Inflammatory macrophage treated with lipopolysaccharide for 4 hours (primary cell): ENCODE data around the gene DDX42.
A peak's percentile ranks its signal among the peaks of the same experiment; 100 is the strongest.
"Not testable (repeated sequence)": the region's sequence is repeated elsewhere in the genome, so short reads cannot be mapped to it uniquely, and the experiment has no call there.

Experiments used
- DNase-seq: peaks from one replicate; pipeline ENCODE4 v3.0.0-alpha.2; 2020

DDX42 gene

GRCh38 chr17:63842173-63842539 lies 68.2 kb downstream of the DDX42 start:
- DNase-seq: peak; percentile 12

GRCh38 chr17:63842540-63843386 lies 68.8 kb downstream of the DDX42 start, which contains the start of gene SMARCD2:
SMARCD2 (minus strand) TSS chr17:63842685; CDS start chr17:63842674, 11 bp downstream.
- DNase-seq: peak; percentile 99

GRCh38 chr17:63843387-63843888 lies 69.5 kb downstream of the DDX42 start:
- DNase-seq: peak; percentile 72

GRCh38 chr17:63843910-63844677 lies 70.1 kb downstream of the DDX42 start:
- DNase-seq: no peak

GRCh38 chr17:63845509-63845908 lies 71.5 kb downstream of the DDX42 start:
- DNase-seq: no peak

GRCh38 chr17:63847525-63848249 lies 73.7 kb downstream of the DDX42 start:
- DNase-seq: no peak

- DNase-seq: peak; percentile 97
These were observed 75.1 kb downstream of the DDX42 start for GRCh38 chr17:63848834-63849689.

- no peak for DNase-seq
These were observed 76.4 kb downstream of the DDX42 start for GRCh38 chr17:63850401-63850800.

- no peak for DNase-seq
These were observed 79.3 kb downstream of the DDX42 start for GRCh38 chr17:63853260-63853659.

- DNase-seq: no peak
These were observed 80.7 kb downstream of the DDX42 start for GRCh38 chr17:63854709-63855108.

- DNase-seq: no peak
These were observed 81.2 kb downstream of the DDX42 start for GRCh38 chr17:63855185-63855584.

GRCh38 chr17:63856425-63856824 lies 82.5 kb downstream of the DDX42 start:
- DNase-seq: not testable (repeated sequence)

GRCh38 chr17:63859257-63859656 lies 85.3 kb downstream of the DDX42 start:
- no peak for DNase-seq

GRCh38 chr17:63866625-63867024 lies 92.7 kb downstream of the DDX42 start:
- DNase-seq: not testable (repeated sequence)
